GM23338 (cell line): Measurements from ENCODE around the gene SCFD2.

ENCODE experiments used
- EZH2 ChIP-seq: fragments of 200-600 bp; sonication (generic); IDR thresholded peaks from one replicate; pipeline ENCODE4 v1.8.0; 2017; ENCODE audit warnings: antibody characterized with exemption, mild to moderate bottlenecking, low read depth; ENCODE audit not compliant: unreplicated experiment
- EZH2phosphoT487 ChIP-seq: fragments of 200-600 bp; sonication (generic); IDR thresholded peaks from one replicate; pipeline ENCODE4 v1.8.1; 2018; ENCODE audit warnings: antibody characterized with exemption; ENCODE audit not compliant: unreplicated experiment
- JUNB ChIP-seq: IDR thresholded peaks from one replicate; pipeline ENCODE4 v1.6.1; 2016; ENCODE audit warnings: antibody characterized with exemption; ENCODE audit not compliant: unreplicated experiment
- POLR2AphosphoS5 ChIP-seq: IDR thresholded peaks from 2 replicates; pipeline ENCODE4 v1.6.1; 2016; ENCODE audit warnings: antibody characterized with exemption, low read depth
- ZNF114 ChIP-seq: fragments of 250-450 bp; sonication (Bioruptor Pico); IDR thresholded peaks from 2 replicates; pipeline ENCODE4 v1.5.0; 2020; ENCODE audit warnings: mild to moderate bottlenecking, moderate library complexity
- ZNF331 ChIP-seq: fragments of 250-450 bp; sonication (Bioruptor Pico); IDR thresholded peaks from 2 replicates; pipeline ENCODE4 v1.5.0; 2020; ENCODE audit warnings: low read depth, mild to moderate bottlenecking, moderate library complexity
- TF ChIP-seq, protein P1 (sequence below), 2 experiments: fragments of 200-600 bp in 1 of 2; sonication (generic) in 1 of 2; conservative IDR thresholded peaks; 2 replicates each; pipeline versions ENCODE4 v1.5.1 to v1.6.1; 2016 to 2017; ENCODE audit warnings: antibody characterized with exemption in 2 of 2, low read depth in 2 of 2, mild to moderate bottlenecking in 2 of 2, moderate library complexity in 1 of 2
- TF ChIP-seq, protein P2 (sequence below): IDR thresholded peaks from 2 replicates; pipeline ENCODE4 v1.6.1; 2016; ENCODE audit warnings: antibody characterized with exemption
- TF ChIP-seq, protein P3 (sequence below): IDR thresholded peaks from one replicate; pipeline ENCODE4 v1.6.1; 2018; ENCODE audit warnings: antibody characterized with exemption; ENCODE audit not compliant: unreplicated experiment
- TF ChIP-seq, protein P4 (sequence below): fragments of 250-450 bp; sonication (Bioruptor Pico); IDR thresholded peaks from 2 replicates; pipeline ENCODE4 v1.5.0; 2020; ENCODE audit warnings: mild to moderate bottlenecking, moderate library complexity

DNA sequence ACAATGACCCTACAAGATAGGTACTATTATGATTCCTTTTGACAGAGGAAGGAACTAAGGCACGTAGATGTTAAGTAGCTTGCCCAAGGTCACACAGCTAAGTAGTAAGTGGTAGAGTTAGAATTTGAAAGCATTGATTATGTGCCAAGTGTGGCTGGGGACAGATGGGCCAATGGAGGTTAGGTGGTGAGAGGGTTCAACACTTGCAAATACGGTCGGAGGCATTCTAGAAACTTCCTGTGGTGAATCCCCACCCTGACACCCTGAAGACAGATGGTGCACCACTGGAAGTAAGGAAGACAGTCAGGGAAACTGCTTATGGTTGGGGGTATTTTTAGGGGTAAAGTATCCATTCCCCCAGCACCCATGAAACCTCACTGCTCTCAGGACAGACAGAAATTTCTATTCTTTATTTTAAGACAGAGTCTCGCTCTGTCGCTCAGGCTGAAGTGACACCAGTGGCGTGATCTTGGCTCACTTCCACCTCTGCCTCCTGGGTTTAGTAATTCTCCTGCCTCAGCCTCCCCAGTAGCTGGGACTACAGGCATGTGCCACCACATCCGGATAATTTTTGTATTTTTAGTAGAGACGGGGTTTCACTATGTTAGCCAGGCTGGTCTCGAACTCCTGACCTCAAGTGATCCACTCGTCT lies 361.2 kb downstream of the SCFD2 start:
- TF ChIP-seq EZH2 = no peak
- TF ChIP-seq, protein P1, sequence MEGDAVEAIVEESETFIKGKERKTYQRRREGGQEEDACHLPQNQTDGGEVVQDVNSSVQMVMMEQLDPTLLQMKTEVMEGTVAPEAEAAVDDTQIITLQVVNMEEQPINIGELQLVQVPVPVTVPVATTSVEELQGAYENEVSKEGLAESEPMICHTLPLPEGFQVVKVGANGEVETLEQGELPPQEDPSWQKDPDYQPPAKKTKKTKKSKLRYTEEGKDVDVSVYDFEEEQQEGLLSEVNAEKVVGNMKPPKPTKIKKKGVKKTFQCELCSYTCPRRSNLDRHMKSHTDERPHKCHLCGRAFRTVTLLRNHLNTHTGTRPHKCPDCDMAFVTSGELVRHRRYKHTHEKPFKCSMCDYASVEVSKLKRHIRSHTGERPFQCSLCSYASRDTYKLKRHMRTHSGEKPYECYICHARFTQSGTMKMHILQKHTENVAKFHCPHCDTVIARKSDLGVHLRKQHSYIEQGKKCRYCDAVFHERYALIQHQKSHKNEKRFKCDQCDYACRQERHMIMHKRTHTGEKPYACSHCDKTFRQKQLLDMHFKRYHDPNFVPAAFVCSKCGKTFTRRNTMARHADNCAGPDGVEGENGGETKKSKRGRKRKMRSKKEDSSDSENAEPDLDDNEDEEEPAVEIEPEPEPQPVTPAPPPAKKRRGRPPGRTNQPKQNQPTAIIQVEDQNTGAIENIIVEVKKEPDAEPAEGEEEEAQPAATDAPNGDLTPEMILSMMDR (conservative IDR thresholded peaks at IDR 0.05; ENCODE audit: low read depth in 2 of 2) = no peak
- TF ChIP-seq, protein P2, sequence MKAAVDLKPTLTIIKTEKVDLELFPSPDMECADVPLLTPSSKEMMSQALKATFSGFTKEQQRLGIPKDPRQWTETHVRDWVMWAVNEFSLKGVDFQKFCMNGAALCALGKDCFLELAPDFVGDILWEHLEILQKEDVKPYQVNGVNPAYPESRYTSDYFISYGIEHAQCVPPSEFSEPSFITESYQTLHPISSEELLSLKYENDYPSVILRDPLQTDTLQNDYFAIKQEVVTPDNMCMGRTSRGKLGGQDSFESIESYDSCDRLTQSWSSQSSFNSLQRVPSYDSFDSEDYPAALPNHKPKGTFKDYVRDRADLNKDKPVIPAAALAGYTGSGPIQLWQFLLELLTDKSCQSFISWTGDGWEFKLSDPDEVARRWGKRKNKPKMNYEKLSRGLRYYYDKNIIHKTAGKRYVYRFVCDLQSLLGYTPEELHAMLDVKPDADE = no peak
- TF ChIP-seq, protein P3, sequence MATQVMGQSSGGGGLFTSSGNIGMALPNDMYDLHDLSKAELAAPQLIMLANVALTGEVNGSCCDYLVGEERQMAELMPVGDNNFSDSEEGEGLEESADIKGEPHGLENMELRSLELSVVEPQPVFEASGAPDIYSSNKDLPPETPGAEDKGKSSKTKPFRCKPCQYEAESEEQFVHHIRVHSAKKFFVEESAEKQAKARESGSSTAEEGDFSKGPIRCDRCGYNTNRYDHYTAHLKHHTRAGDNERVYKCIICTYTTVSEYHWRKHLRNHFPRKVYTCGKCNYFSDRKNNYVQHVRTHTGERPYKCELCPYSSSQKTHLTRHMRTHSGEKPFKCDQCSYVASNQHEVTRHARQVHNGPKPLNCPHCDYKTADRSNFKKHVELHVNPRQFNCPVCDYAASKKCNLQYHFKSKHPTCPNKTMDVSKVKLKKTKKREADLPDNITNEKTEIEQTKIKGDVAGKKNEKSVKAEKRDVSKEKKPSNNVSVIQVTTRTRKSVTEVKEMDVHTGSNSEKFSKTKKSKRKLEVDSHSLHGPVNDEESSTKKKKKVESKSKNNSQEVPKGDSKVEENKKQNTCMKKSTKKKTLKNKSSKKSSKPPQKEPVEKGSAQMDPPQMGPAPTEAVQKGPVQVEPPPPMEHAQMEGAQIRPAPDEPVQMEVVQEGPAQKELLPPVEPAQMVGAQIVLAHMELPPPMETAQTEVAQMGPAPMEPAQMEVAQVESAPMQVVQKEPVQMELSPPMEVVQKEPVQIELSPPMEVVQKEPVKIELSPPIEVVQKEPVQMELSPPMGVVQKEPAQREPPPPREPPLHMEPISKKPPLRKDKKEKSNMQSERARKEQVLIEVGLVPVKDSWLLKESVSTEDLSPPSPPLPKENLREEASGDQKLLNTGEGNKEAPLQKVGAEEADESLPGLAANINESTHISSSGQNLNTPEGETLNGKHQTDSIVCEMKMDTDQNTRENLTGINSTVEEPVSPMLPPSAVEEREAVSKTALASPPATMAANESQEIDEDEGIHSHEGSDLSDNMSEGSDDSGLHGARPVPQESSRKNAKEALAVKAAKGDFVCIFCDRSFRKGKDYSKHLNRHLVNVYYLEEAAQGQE = no peak
- TF ChIP-seq ZNF331 (CRISPR knock-in tag) = no peak
- TF ChIP-seq POLR2AphosphoS5 = no peak
- TF ChIP-seq, protein P4, sequence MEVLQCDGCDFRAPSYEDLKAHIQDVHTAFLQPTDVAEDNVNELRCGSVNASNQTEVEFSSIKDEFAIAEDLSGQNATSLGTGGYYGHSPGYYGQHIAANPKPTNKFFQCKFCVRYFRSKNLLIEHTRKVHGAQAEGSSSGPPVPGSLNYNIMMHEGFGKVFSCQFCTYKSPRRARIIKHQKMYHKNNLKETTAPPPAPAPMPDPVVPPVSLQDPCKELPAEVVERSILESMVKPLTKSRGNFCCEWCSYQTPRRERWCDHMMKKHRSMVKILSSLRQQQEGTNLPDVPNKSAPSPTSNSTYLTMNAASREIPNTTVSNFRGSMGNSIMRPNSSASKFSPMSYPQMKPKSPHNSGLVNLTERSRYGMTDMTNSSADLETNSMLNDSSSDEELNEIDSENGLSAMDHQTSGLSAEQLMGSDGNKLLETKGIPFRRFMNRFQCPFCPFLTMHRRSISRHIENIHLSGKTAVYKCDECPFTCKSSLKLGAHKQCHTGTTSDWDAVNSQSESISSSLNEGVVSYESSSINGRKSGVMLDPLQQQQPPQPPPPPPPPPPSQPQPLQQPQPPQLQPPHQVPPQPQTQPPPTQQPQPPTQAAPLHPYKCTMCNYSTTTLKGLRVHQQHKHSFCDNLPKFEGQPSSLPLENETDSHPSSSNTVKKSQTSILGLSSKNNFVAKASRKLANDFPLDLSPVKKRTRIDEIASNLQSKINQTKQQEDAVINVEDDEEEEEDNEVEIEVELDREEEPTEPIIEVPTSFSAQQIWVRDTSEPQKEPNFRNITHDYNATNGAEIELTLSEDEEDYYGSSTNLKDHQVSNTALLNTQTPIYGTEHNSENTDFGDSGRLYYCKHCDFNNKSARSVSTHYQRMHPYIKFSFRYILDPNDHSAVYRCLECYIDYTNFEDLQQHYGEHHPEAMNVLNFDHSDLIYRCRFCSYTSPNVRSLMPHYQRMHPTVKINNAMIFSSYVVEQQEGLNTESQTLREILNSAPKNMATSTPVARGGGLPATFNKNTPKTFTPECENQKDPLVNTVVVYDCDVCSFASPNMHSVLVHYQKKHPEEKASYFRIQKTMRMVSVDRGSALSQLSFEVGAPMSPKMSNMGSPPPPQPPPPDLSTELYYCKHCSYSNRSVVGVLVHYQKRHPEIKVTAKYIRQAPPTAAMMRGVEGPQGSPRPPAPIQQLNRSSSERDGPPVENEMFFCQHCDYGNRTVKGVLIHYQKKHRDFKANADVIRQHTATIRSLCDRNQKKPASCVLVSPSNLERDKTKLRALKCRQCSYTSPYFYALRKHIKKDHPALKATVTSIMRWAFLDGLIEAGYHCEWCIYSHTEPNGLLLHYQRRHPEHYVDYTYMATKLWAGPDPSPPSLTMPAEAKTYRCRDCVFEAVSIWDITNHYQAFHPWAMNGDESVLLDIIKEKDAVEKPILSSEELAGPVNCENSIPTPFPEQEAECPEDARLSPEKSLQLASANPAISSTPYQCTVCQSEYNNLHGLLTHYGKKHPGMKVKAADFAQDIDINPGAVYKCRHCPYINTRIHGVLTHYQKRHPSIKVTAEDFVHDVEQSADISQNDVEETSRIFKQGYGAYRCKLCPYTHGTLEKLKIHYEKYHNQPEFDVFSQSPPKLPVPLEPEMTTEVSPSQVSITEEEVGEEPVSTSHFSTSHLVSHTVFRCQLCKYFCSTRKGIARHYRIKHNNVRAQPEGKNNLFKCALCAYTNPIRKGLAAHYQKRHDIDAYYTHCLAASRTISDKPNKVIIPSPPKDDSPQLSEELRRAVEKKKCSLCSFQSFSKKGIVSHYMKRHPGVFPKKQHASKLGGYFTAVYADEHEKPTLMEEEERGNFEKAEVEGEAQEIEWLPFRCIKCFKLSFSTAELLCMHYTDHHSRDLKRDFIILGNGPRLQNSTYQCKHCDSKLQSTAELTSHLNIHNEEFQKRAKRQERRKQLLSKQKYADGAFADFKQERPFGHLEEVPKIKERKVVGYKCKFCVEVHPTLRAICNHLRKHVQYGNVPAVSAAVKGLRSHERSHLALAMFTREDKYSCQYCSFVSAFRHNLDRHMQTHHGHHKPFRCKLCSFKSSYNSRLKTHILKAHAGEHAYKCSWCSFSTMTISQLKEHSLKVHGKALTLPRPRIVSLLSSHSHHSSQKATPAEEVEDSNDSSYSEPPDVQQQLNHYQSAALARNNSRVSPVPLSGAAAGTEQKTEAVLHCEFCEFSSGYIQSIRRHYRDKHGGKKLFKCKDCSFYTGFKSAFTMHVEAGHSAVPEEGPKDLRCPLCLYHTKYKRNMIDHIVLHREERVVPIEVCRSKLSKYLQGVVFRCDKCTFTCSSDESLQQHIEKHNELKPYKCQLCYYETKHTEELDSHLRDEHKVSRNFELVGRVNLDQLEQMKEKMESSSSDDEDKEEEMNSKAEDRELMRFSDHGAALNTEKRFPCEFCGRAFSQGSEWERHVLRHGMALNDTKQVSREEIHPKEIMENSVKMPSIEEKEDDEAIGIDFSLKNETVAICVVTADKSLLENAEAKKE (CRISPR knock-in tag) = no peak
- TF ChIP-seq ZNF114 (CRISPR knock-in tag) = no peak
- TF ChIP-seq EZH2phosphoT487 = no peak
- TF ChIP-seq JUNB = no peak
